Neural cell (in vitro differentiated cells): ENCODE measurements around the gene RPS3. TPM values are rescaled to one million over a fixed set of nuclear protein-coding genes. Genes with fewer than 3 reads are reported as not detected.

Experiments
- H2AFZ ChIP-seq: fragments of 200-600, 300-800 bp; sonication (generic), shearing (Covaris generic); 2 replicates; pipeline ENCODE4 v1.6.0; 2014; ENCODE audit warnings: low read depth, mild to moderate bottlenecking, antibody characterized with exemption, low read length, moderate library complexity
- H3F3A ChIP-seq: fragments of 200-600 bp; shearing (Covaris generic); 2 replicates; pipeline ENCODE4 v1.6.1; 2016; ENCODE audit warnings: mild to moderate bottlenecking, moderate library complexity, mixed read lengths, antibody characterized with exemption, low read length; ENCODE audit not compliant: insufficient read depth, poor library complexity, severe bottlenecking
- H3K27ac ChIP-seq: fragments of 200-600, 300-800 bp; sonication (generic), shearing (Covaris generic); 2 replicates; pipeline ENCODE4 v1.5.1; 2014; ENCODE audit warnings: mild to moderate bottlenecking, low read length, moderate library complexity
- H3K27me3 ChIP-seq: fragments of 300-800, 200-600 bp; sonication (generic), shearing (Covaris generic); 2 replicates; pipeline ENCODE4 v1.6.0; 2014; ENCODE audit warnings: mild to moderate bottlenecking, low read depth, low read length, moderate library complexity; ENCODE audit not compliant: insufficient read depth
- H3K36me3 ChIP-seq: fragments of 300-800, 200-600 bp; sonication (generic), shearing (Covaris generic); 2 replicates; pipeline ENCODE4 v1.5.1; 2014; ENCODE audit warnings: mild to moderate bottlenecking, antibody characterized with exemption, low read length, moderate library complexity; ENCODE audit not compliant: insufficient read depth
- H3K4me2 ChIP-seq: fragments of 300-800, 200-600 bp; sonication (generic), shearing (Covaris generic); 2 replicates; pipeline ENCODE4 v1.6.0; 2014; ENCODE audit warnings: mild to moderate bottlenecking, low read length
- H3K4me3 ChIP-seq: fragments of 300-800, 200-600 bp; sonication (generic), shearing (Covaris generic); 2 replicates; pipeline ENCODE4 v1.5.1; 2014; ENCODE audit warnings: mild to moderate bottlenecking, low read length, moderate library complexity
- H3K79me2 ChIP-seq: fragments of 200-600 bp; shearing (Covaris generic); replicated peaks from 2 replicates; pipeline ENCODE4 v1.6.0; 2014; ENCODE audit warnings: mild to moderate bottlenecking, low read length, moderate library complexity; ENCODE audit not compliant: insufficient read depth
- H3K9ac ChIP-seq: fragments of 300-800, 200-600 bp; sonication (generic), shearing (Covaris generic); 2 replicates; pipeline ENCODE4 v1.6.1; 2016; ENCODE audit warnings: mild to moderate bottlenecking, low read length, mixed read lengths
- H3K9me2 ChIP-seq: fragments of 200-600 bp; shearing (Covaris generic); 2 replicates; pipeline ENCODE4 v1.6.1; 2016; ENCODE audit warnings: mild to moderate bottlenecking, low read length, mixed read lengths; ENCODE audit not compliant: insufficient read depth
- H3K9me3 ChIP-seq: fragments of 200-600, 300-800 bp; sonication (generic), shearing (Covaris generic); 2 replicates; pipeline ENCODE4 v1.6.1; 2016; ENCODE audit warnings: mild to moderate bottlenecking, mixed run types, low read length, moderate library complexity, mixed read lengths
- H4K20me1 ChIP-seq: fragments of 200-600 bp; shearing (Covaris generic); 2 replicates; pipeline ENCODE4 v1.6.1; 2016; ENCODE audit warnings: mild to moderate bottlenecking, mixed run types; ENCODE audit not compliant: insufficient read depth
- EP300 ChIP-seq: fragments of 450-650 bp; conservative IDR thresholded peaks from 2 replicates; pipeline ENCODE4 v1.6.1; 2014; ENCODE audit warnings: antibody characterized with exemption, mild to moderate bottlenecking, moderate library complexity; ENCODE audit not compliant: poor library complexity, severe bottlenecking
- EZH2 ChIP-seq: fragments of 200-600, 300-800 bp; shearing (Covaris generic), sonication (generic); IDR thresholded peaks from 2 replicates; pipeline ENCODE4 v1.6.1; 2014; ENCODE audit warnings: antibody characterized with exemption, low read length, borderline replicate concordance, mild to moderate bottlenecking; ENCODE audit not compliant: insufficient read depth, poor library complexity, severe bottlenecking
- MXI1 ChIP-seq: fragments of 450-650 bp; conservative IDR thresholded peaks from 2 replicates; pipeline ENCODE4 v1.6.1; 2014; ENCODE audit warnings: antibody characterized with exemption, mild to moderate bottlenecking; ENCODE audit not compliant: poor library complexity, severe bottlenecking
- POLR2AphosphoS5 ChIP-seq: IDR thresholded peaks from 2 replicates; pipeline ENCODE4 v1.6.1; 2012
- RAD21 ChIP-seq: fragments of 450-650 bp; conservative IDR thresholded peaks from 2 replicates; pipeline ENCODE4 v1.6.1; 2014; ENCODE audit warnings: antibody characterized with exemption, mild to moderate bottlenecking, moderate library complexity
- SMC3 ChIP-seq: fragments of 450-650 bp; conservative IDR thresholded peaks from 2 replicates; pipeline ENCODE4 v1.6.1; 2014; ENCODE audit warnings: antibody characterized with exemption, mild to moderate bottlenecking, moderate library complexity; ENCODE audit not compliant: poor library complexity
- TAF1 ChIP-seq: IDR thresholded peaks from 2 replicates; pipeline ENCODE4 v1.6.1; 2012; ENCODE audit warnings: low read depth
- polyA plus RNA-seq: library from polyadenylated mRNA; depleted of rRNA; stranded (reverse); fragments of >200 nt; gene quantifications from 2 replicates; pipeline ENCODE4 v1.2.3, GENCODE V29; 2014
- TF ChIP-seq, protein P1 (sequence below): IDR thresholded peaks from 2 replicates; pipeline ENCODE4 v1.6.1; 2012; ENCODE audit warnings: borderline replicate concordance
- TF ChIP-seq, protein P2 (sequence below): fragments of 450-650 bp; IDR thresholded peaks from 2 replicates; pipeline ENCODE4 v1.5.1; 2014; ENCODE audit warnings: antibody characterized with exemption, mild to moderate bottlenecking, moderate library complexity; ENCODE audit not compliant: poor library complexity, severe bottlenecking

RPS3 gene
- polyA plus RNA-seq, 1 donor from 2014 or later: 1,440 TPM

DNA sequence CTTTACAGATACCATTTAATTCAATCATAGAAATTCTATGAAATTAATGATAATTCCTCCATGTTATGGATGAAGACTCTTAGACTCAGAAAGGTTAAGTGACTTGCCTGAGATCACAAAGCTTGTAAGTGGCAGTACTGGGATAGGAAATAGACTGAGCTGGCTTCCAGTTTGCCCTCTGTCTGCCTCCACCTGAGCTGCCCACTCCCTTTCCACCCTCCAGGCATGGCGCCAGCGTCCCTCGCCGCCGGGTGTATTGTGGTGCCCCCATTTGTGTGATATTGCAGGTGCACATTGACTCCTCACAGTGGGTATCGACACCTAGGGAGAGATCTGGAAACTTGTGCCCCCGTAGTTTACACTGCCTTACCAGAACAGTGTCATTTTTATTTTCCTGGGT, 9.4 kb upstream of the RPS3 start:
- Histone ChIP-seq H2AFZ (no peak overlapping the region), H3F3A (no peaks in the 10 kb centered on the region), H3K36me3 (no peaks in the 10 kb centered on the region), H3K79me2 (no peaks in the 10 kb centered on the region), H3K9me2 (no peaks in the 10 kb centered on the region), H3K27ac (no peak overlapping the region), H3K9ac (no peak overlapping the region), H3K27me3 (no peaks in the 10 kb centered on the region), H3K4me3 (no peak overlapping the region), H4K20me1 (no peaks in the 10 kb centered on the region), H3K4me2 (no peak overlapping the region), H3K9me3 (no peaks in the 10 kb centered on the region)
- TF ChIP-seq POLR2AphosphoS5: no peak
- no peak for TF ChIP-seq RAD21
- no peak for TF ChIP-seq TAF1
- TF ChIP-seq EP300: no peak
- TF ChIP-seq, protein P1, sequence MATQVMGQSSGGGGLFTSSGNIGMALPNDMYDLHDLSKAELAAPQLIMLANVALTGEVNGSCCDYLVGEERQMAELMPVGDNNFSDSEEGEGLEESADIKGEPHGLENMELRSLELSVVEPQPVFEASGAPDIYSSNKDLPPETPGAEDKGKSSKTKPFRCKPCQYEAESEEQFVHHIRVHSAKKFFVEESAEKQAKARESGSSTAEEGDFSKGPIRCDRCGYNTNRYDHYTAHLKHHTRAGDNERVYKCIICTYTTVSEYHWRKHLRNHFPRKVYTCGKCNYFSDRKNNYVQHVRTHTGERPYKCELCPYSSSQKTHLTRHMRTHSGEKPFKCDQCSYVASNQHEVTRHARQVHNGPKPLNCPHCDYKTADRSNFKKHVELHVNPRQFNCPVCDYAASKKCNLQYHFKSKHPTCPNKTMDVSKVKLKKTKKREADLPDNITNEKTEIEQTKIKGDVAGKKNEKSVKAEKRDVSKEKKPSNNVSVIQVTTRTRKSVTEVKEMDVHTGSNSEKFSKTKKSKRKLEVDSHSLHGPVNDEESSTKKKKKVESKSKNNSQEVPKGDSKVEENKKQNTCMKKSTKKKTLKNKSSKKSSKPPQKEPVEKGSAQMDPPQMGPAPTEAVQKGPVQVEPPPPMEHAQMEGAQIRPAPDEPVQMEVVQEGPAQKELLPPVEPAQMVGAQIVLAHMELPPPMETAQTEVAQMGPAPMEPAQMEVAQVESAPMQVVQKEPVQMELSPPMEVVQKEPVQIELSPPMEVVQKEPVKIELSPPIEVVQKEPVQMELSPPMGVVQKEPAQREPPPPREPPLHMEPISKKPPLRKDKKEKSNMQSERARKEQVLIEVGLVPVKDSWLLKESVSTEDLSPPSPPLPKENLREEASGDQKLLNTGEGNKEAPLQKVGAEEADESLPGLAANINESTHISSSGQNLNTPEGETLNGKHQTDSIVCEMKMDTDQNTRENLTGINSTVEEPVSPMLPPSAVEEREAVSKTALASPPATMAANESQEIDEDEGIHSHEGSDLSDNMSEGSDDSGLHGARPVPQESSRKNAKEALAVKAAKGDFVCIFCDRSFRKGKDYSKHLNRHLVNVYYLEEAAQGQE: no peak
- TF ChIP-seq EZH2: no peak
- TF ChIP-seq, protein P2, sequence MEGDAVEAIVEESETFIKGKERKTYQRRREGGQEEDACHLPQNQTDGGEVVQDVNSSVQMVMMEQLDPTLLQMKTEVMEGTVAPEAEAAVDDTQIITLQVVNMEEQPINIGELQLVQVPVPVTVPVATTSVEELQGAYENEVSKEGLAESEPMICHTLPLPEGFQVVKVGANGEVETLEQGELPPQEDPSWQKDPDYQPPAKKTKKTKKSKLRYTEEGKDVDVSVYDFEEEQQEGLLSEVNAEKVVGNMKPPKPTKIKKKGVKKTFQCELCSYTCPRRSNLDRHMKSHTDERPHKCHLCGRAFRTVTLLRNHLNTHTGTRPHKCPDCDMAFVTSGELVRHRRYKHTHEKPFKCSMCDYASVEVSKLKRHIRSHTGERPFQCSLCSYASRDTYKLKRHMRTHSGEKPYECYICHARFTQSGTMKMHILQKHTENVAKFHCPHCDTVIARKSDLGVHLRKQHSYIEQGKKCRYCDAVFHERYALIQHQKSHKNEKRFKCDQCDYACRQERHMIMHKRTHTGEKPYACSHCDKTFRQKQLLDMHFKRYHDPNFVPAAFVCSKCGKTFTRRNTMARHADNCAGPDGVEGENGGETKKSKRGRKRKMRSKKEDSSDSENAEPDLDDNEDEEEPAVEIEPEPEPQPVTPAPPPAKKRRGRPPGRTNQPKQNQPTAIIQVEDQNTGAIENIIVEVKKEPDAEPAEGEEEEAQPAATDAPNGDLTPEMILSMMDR: no peak

DNA sequence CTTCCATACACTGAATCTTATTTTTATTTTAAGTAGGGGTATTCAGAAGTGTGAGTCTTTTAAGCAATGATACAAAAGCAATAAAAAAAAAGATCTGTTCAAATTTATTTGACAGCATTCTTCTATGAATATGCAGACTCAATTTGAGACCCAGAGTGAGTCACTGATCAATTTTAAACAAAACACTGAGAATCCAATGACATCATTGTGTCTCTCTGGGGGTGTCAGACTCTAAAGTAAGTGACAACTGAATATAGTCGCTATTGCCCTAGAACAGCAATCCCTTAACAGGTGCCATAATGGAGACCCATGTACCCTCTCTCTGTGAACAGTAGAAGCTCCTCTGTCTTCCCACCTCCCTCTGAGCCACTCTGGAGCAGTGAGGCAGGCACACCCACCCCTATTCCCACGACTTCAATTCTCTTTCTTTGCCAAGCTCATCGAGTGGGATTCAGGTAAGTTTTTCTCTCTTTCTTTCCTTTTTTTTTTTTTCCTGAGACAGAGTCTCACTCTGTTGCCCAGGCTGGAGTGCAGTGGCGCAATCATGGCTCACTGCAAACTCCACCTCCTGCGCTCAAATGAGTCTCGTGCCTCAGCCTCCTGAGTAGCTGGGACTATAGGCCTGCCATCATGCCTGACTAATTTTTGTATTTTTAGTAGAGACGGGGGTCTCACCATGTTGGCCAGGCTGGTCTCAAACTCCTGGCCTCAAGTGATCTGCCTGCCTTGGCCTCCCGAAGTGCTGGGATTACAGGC, 5.1 kb upstream of the RPS3 start:
- Histone ChIP-seq H3F3A (no peaks in the 10 kb centered on the region), H3K9me3 (no peaks in the 10 kb centered on the region)

More for the DNA sequence above, 5.1 kb upstream of the RPS3 start:
- Histone ChIP-seq H3K36me3 (no peaks in the 10 kb centered on the region), H3K9ac (no peak overlapping the region), H3K27me3 (no peaks in the 10 kb centered on the region), H3K4me3 (no peak overlapping the region), H2AFZ (no peak overlapping the region), H3K79me2 (no peaks in the 10 kb centered on the region), H3K27ac (no peak overlapping the region), H3K9me2 (no peaks in the 10 kb centered on the region), H3K4me2 (no peak overlapping the region), H4K20me1 (no peaks in the 10 kb centered on the region)
- no peak for TF ChIP-seq SMC3
- TF ChIP-seq, protein P2: no peak
- no peak for TF ChIP-seq POLR2AphosphoS5
- no peak for TF ChIP-seq MXI1
- no peak for TF ChIP-seq TAF1
- no peak for TF ChIP-seq RAD21
- no peak for TF ChIP-seq EZH2
- TF ChIP-seq, protein P1: no peak
- TF ChIP-seq EP300: no peak
